Tibial nerve (tissue), 4 donors: ENCODE results near the gene C9. TPM values are rescaled to one million over a fixed set of nuclear protein-coding genes. Genes with fewer than 3 reads are reported as not detected.

Experiments
- DNase-seq, 2 donors: peaks; one replicate each; pipeline ENCODE4 v3.0.0-alpha.2; 2019; ENCODE audit warnings: low spot score in 2 of 2
- H3K27ac ChIP-seq, 4 donors: fragments of 200-600 bp; sonication (generic) in 3 of 4; one replicate each; pipeline ENCODE4 v1.5.1; 2017 to 2019; ENCODE audit warnings: mild to moderate bottlenecking in 1 of 4
- H3K27me3 ChIP-seq, 2 donors: fragments of 200-600 bp; sonication (generic) in 1 of 2; one replicate each; pipeline versions ENCODE4 v1.5.1 to v1.6.0; 2017 to 2019
- H3K36me3 ChIP-seq, 3 donors: fragments of 200-600 bp; sonication (generic); one replicate each; pipeline ENCODE4 v1.5.1; 2018 to 2019
- H3K4me1 ChIP-seq, 4 donors: fragments of 200-600 bp; sonication (generic) in 3 of 4; one replicate each; pipeline ENCODE4 v1.5.1; 2017 to 2019
- H3K4me3 ChIP-seq, 4 donors: fragments of 200-600 bp; sonication (generic) in 3 of 4; one replicate each; pipeline ENCODE4 v1.5.1; 2017 to 2019; ENCODE audit warnings: mild to moderate bottlenecking in 1 of 4, moderate library complexity in 1 of 4
- H3K9me3 ChIP-seq, 4 donors: fragments of 200-600 bp; sonication (generic) in 3 of 4; one replicate each; pipeline ENCODE4 v1.5.1; 2017 to 2019
- CTCF ChIP-seq, 5 experiments: fragments of 200-600 bp in 3 of 5; fragments of 450-650 bp in 2 of 5; sonication (generic) in 3 of 5; IDR thresholded peaks; one replicate each; pipeline ENCODE4 v1.5.1; 2016 to 2019; ENCODE audit warnings: antibody characterized with exemption in 5 of 5, mild to moderate bottlenecking in 3 of 5, moderate library complexity in 2 of 5
- EP300 ChIP-seq, 2 donors: sonication (generic); formaldehyde crosslinking; IDR thresholded peaks; one replicate each; pipeline ENCODE4 v1.6.1; 2017; ENCODE audit warnings: antibody characterized with exemption in 2 of 2, mild to moderate bottlenecking in 1 of 2
- POLR2A ChIP-seq, 2 donors: fragments of 450-650 bp; IDR thresholded peaks; one replicate each; pipeline ENCODE4 v1.6.1; 2017; ENCODE audit warnings: antibody characterized with exemption in 2 of 2, mild to moderate bottlenecking in 2 of 2, moderate library complexity in 2 of 2
- WGBS, 2 donors: methylation state at CpG; one replicate each; pipeline ENCODE4 v1.1.5; 2018; 5-methylcytosine and 5-hydroxymethylcytosine counted together
- total RNA-seq, 4 donors: library from RNA; depleted of rRNA; stranded (reverse); fragments of >200 nt; gene quantifications; one replicate each; pipeline ENCODE4 v1.1.0, GENCODE V29; 2016

Gene C9
- total RNA-seq, 4 donors from 2014 or later = not detected

GRCh38 chr5:39363217-39363616 is 1.1 kb downstream of the C9 start:
- Histone ChIP-seq H3K36me3 (no peaks in the 10 kb centered on the region), H3K27me3 (no peaks in the 10 kb centered on the region), H3K9me3 (no peaks in the 10 kb centered on the region), H3K4me1 (no peaks in the 10 kb centered on the region), H3K4me3 (no peak overlapping the region), H3K27ac (no peak overlapping the region)
- DNase-seq = no peak
- TF ChIP-seq POLR2A (IDR thresholded peaks at IDR 0.05) = no peak
- no peak for TF ChIP-seq EP300 (IDR thresholded peaks at IDR 0.05)
- no peak for TF ChIP-seq CTCF (IDR thresholded peaks at IDR 0.05)
- WGBS, 2 donors = 90 to 94% methylated on average over 4 of the region's 4 CpGs

- Histone ChIP-seq H3K4me3 (no peak overlapping the region), H3K9me3 (no peaks in the 10 kb centered on the region), H3K36me3 (no peaks in the 10 kb centered on the region), H3K27me3 (no peaks in the 10 kb centered on the region), H3K4me1 (no peaks in the 10 kb centered on the region), H3K27ac (no peak overlapping the region)
- TF ChIP-seq CTCF (IDR thresholded peaks at IDR 0.05) = no peak
- TF ChIP-seq POLR2A (IDR thresholded peaks at IDR 0.05) = no peak
- TF ChIP-seq EP300 (IDR thresholded peaks at IDR 0.05) = no peak
- no peak for DNase-seq
- 57 to 60% methylated on average over 8 of the region's 8 CpGs for WGBS, 2 donors
These were observed 1.6 kb downstream of the C9 start for GRCh38 chr5:39362646-39363045.

GRCh38 chr5:39361306-39361705 is 3.0 kb downstream of the C9 start:
- WGBS, 2 donors = 85 to 90% methylated on average over 4 of the region's 4 CpGs
- Histone ChIP-seq H3K36me3 (no peaks in the 10 kb centered on the region), H3K27ac (no peak overlapping the region), H3K4me1 (no peaks in the 10 kb centered on the region), H3K4me3 (no peak overlapping the region), H3K9me3 (no peaks in the 10 kb centered on the region), H3K27me3 (no peaks in the 10 kb centered on the region)
- TF ChIP-seq CTCF (IDR thresholded peaks at IDR 0.05) = no peak
- TF ChIP-seq EP300 (IDR thresholded peaks at IDR 0.05) = no peak
- TF ChIP-seq POLR2A (IDR thresholded peaks at IDR 0.05) = no peak
- no peak for DNase-seq

- Histone ChIP-seq H3K9me3 (no peaks in the 10 kb centered on the region), H3K36me3 (no peaks in the 10 kb centered on the region), H3K4me3 (no peak overlapping the region), H3K27ac (no peak overlapping the region), H3K4me1 (no peaks in the 10 kb centered on the region), H3K27me3 (no peaks in the 10 kb centered on the region)
- no peak for DNase-seq
- TF ChIP-seq EP300 (IDR thresholded peaks at IDR 0.05) (no peak), CTCF (IDR thresholded peaks at IDR 0.05) (no peak), POLR2A (IDR thresholded peaks at IDR 0.05) (no peak)
- WGBS, 2 donors = 56 to 61% methylated on average over 5 of the region's 5 CpGs
These were observed 3.7 kb downstream of the C9 start for GRCh38 chr5:39360471-39361111.

GRCh38 chr5:39356263-39356662 is 8.0 kb downstream of the C9 start:
- Histone ChIP-seq H3K4me1 (no peaks in the 10 kb centered on the region), H3K9me3 (peaks cover 0 to 9% (median 0%) of the 10 kb centered on the region in 4 donors), H3K27ac (no peak overlapping the region), H3K27me3 (no peaks in the 10 kb centered on the region), H3K4me3 (no peak overlapping the region), H3K36me3 (no peaks in the 10 kb centered on the region)
- no peak for TF ChIP-seq POLR2A (IDR thresholded peaks at IDR 0.05)
- no peak for TF ChIP-seq CTCF (IDR thresholded peaks at IDR 0.05)
- TF ChIP-seq EP300 (IDR thresholded peaks at IDR 0.05) = no peak
- 94 to 95% methylated on average over 3 of the region's 3 CpGs for WGBS, 2 donors
- no peak for DNase-seq
